ENCODE data around the gene ALMS1.

- TF ChIP-seq CTCF (IDR thresholded peaks at IDR 0.05): no peak
- TF ChIP-seq POLR2A (IDR thresholded peaks at IDR 0.05): no peak
Observed at GRCh38 chr2:73651591-73652230, 266.1 kb downstream of the ALMS1 start.
